Body of pancreas (tissue), 4 donors: ENCODE results near the gene RBM22.

Experiments used
- POLR2A ChIP-seq, 3 donors: fragments of 450-650 bp; IDR thresholded peaks; one replicate each; pipeline ENCODE4 v1.6.1; 2016; ENCODE audit warnings: antibody characterized with exemption in 3 of 3, mild to moderate bottlenecking in 2 of 3
- TF ChIP-seq, protein P1 (sequence below), 7 experiments: fragments of 450-650 bp in 4 of 7; fragments of 200-600 bp in 3 of 7; sonication (generic) in 3 of 7; IDR thresholded peaks; one replicate each; pipeline ENCODE4 v1.5.1; 2016 to 2019; ENCODE audit warnings: antibody characterized with exemption in 7 of 7

DNA sequence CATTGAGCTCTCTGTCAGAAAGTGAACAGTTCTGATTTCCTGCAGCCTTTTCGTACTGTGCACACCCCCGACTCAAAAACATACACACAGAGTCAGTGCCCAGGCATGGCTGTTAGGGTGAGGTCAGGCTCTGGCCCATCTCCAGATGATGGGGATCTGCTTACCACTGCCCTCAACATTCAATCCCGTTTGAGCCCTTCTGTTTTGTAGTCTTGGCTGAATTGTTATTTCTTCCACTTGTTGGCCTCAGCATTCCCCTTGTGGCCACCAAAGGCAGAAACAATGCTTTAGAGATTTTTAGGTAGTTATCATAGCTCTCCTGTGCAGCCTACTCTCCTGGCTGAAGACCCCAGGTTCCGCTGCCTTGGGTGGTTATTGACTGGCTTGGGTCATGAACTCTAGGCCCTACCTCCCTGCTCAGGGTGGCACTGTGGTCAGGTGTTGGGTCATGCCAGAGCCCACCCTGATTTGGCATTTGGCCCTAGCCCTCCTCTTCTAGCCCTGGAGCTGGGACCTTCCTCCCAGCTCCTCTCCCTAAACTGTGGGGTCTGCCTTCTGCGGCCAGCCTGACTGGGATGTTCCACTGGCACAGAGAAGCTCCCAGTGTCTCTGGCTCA lies 47.6 kb downstream of the RBM22 start:
- TF ChIP-seq, protein P1, sequence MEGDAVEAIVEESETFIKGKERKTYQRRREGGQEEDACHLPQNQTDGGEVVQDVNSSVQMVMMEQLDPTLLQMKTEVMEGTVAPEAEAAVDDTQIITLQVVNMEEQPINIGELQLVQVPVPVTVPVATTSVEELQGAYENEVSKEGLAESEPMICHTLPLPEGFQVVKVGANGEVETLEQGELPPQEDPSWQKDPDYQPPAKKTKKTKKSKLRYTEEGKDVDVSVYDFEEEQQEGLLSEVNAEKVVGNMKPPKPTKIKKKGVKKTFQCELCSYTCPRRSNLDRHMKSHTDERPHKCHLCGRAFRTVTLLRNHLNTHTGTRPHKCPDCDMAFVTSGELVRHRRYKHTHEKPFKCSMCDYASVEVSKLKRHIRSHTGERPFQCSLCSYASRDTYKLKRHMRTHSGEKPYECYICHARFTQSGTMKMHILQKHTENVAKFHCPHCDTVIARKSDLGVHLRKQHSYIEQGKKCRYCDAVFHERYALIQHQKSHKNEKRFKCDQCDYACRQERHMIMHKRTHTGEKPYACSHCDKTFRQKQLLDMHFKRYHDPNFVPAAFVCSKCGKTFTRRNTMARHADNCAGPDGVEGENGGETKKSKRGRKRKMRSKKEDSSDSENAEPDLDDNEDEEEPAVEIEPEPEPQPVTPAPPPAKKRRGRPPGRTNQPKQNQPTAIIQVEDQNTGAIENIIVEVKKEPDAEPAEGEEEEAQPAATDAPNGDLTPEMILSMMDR (IDR thresholded peaks at IDR 0.05) = no peak
- no peak for TF ChIP-seq POLR2A (IDR thresholded peaks at IDR 0.05)
